Body of pancreas (tissue), 4 donors: Measurements from ENCODE around the gene SLC34A3. TPM values are rescaled to one million over a fixed set of nuclear protein-coding genes. Genes with fewer than 3 reads are reported as not detected.
"Not testable (repeated sequence)": the region's sequence is repeated elsewhere in the genome, so short reads cannot be mapped to it uniquely, and the experiment has no call there.

ENCODE experiments used
- ATAC-seq: fragments of 150-250 bp; one replicate; pipeline ENCODE4 v1.9.1; 2016
- DNase-seq, 4 donors: peaks; one replicate each; pipeline ENCODE4 v3.0.0-alpha.2; 2019
- H3K27ac ChIP-seq, 4 donors: fragments of 200-600 bp; sonication (generic); 1 replicate in 3 of 4; 2 replicates in 1 of 4; pipeline versions ENCODE4 v1.5.1 to v1.6.1; 2016 to 2019; ENCODE audit warnings: mild to moderate bottlenecking in 1 of 4, mixed read lengths in 1 of 4, moderate library complexity in 1 of 4
- H3K27me3 ChIP-seq, 2 donors: fragments of 200-600 bp; sonication (generic); one replicate each; pipeline ENCODE4 v1.6.0; 2016; ENCODE audit warnings: mild to moderate bottlenecking in 1 of 2
- H3K36me3 ChIP-seq, 2 donors: fragments of 200-600 bp; sonication (generic); replicated peaks in 1 of 2; 2 replicates each; pipeline ENCODE4 v1.5.1; 2016; ENCODE audit warnings: low read depth in 2 of 2; ENCODE audit not compliant: insufficient read depth in 1 of 2
- H3K4me1 ChIP-seq: fragments of 200-600 bp; sonication (generic); one replicate; pipeline ENCODE4 v1.6.0; 2016
- H3K4me3 ChIP-seq, 2 donors: fragments of 200-600 bp; sonication (generic); 1 replicate in 1 of 2; 2 replicates in 1 of 2; pipeline ENCODE4 v1.5.1; 2016 to 2019
- H3K9me3 ChIP-seq, 3 donors: fragments of 200-600 bp; sonication (generic); 1 replicate in 2 of 3; 2 replicates in 1 of 3; pipeline ENCODE4 v1.5.1; 2016
- POLR2A ChIP-seq, 3 donors: fragments of 450-650 bp; IDR thresholded peaks; one replicate each; pipeline ENCODE4 v1.6.1; 2016; ENCODE audit warnings: antibody characterized with exemption in 3 of 3, mild to moderate bottlenecking in 2 of 3
- WGBS, 2 donors: methylation state at CpG; one replicate each; pipeline ENCODE4 v1.1.5; 2017; 5-methylcytosine and 5-hydroxymethylcytosine counted together
- intact Hi-C: fragments of 100-400 bp; cut with DNase I; formaldehyde crosslinking; loops from one replicate; pipeline ENCODE4 v1.15.1; 2023
- total RNA-seq, 2 donors: library from RNA; depleted of rRNA; stranded (reverse); fragments of >200 nt; gene quantifications; one replicate each; pipeline ENCODE4 v1.1.0, GENCODE V29; 2016
- TF ChIP-seq, protein P1 (sequence below), 7 experiments: fragments of 450-650 bp in 4 of 7; fragments of 200-600 bp in 3 of 7; sonication (generic) in 3 of 7; IDR thresholded peaks; one replicate each; pipeline ENCODE4 v1.5.1; 2016 to 2019; ENCODE audit warnings: antibody characterized with exemption in 7 of 7

The SLC34A3 gene
- total RNA-seq, 2 donors from 2014 or later, result 0.33 TPM; not detected in 1

DNA sequence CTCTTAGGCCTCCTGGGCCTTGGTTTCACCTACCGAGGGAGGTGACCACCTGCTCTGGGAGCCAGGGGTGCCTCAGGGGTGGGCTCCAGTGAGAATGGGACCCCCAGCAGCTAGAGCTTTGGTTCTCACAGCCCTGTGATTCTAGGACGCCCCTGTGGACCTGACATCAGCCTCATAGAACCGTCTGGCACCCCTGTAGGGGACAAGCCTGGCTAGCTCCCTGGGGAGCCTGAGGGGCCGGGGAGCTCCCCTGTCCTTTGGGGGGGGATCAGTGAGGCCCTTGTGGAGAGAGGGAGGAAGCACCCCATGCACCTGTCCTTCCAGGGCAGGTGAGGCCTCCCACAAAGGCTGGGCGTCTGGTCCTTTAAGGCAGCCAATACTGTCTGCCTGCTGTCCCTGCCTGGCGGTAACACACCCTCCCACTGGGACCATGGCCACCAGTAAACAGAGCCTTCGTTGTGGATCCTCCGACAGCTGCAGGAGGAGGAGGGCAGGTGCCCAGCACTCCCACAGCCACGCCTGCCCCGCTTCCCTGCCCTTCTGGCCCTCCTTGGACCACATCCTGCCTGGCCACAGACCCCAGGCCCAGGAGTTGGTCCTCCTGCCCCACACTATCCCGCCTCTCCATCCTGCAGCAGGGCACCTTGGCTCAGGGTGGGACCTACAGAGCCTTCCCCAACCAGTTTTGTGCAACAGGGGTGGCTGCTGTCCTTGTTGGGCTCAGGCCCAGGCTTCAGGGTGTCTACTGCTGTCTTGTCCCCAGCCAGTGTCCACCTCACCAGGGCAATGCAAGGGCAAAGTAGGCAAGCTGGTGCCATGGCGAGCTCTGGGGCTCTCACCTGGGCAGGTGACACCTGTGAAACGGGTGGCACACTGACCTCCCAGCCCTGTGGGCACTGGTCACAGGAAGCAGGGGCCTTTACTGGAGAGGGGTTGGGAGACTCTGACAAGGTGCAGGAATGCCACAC is 7.3 kb downstream of the SLC34A3 start:
- WGBS, 2 donors, result 48% methylated on average over 10 to 12 of the region's 13 CpGs
- ATAC-seq, result no peak

GRCh38 chr9:137239541-137240200 is 9.0 kb downstream of the SLC34A3 start:
- H3K9me3 ChIP-seq, H3K36me3 ChIP-seq, H3K27me3 ChIP-seq, DNase-seq, intact Hi-C loops, ATAC-seq: not testable (repeated sequence)
- peak overlapping the region in 1 of 2 donors; percentile 44 for H3K4me3 ChIP-seq
- peaks cover 64% of the 10 kb centered on the region for H3K4me1 ChIP-seq
- 48 to 62% methylated on average over 21 to 23 of the region's 27 CpGs for WGBS, 2 donors
- peak overlapping the region; percentile 88 to 98 (median 91) for H3K27ac ChIP-seq

More for the DNA sequence above, 7.3 kb downstream of the SLC34A3 start:
- H3K36me3 ChIP-seq, result no peaks in the 10 kb centered on the region
- peaks cover 47% of the 10 kb centered on the region for H3K4me1 ChIP-seq
- H3K9me3 ChIP-seq, result no peaks in the 10 kb centered on the region
- H3K4me3 ChIP-seq, result no peak overlapping the region
- H3K27ac ChIP-seq, result peak overlapping the region in 3 of 4 donors; percentile 17 to 55 (median 36)
- peaks cover 0 to 13% of the 10 kb centered on the region in 2 donors for H3K27me3 ChIP-seq
- TF ChIP-seq POLR2A (IDR thresholded peaks at IDR 0.05), result peak in 1 of 3 donors; percentile 7
- TF ChIP-seq, protein P1, sequence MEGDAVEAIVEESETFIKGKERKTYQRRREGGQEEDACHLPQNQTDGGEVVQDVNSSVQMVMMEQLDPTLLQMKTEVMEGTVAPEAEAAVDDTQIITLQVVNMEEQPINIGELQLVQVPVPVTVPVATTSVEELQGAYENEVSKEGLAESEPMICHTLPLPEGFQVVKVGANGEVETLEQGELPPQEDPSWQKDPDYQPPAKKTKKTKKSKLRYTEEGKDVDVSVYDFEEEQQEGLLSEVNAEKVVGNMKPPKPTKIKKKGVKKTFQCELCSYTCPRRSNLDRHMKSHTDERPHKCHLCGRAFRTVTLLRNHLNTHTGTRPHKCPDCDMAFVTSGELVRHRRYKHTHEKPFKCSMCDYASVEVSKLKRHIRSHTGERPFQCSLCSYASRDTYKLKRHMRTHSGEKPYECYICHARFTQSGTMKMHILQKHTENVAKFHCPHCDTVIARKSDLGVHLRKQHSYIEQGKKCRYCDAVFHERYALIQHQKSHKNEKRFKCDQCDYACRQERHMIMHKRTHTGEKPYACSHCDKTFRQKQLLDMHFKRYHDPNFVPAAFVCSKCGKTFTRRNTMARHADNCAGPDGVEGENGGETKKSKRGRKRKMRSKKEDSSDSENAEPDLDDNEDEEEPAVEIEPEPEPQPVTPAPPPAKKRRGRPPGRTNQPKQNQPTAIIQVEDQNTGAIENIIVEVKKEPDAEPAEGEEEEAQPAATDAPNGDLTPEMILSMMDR (IDR thresholded peaks at IDR 0.05), result no peak
- peak in 3 of 4 donors; percentile 46 to 66 (median 60) for DNase-seq
- intact Hi-C loops, result no loop called here

GRCh38 chr9:137240318-137240840 is 9.7 kb downstream of the SLC34A3 start:
- 1% methylated on average over 58 of the region's 58 CpGs; no CpG with 5 or more reads in 1 of the 2 donors for WGBS, 2 donors
- peaks cover 65% of the 10 kb centered on the region for H3K4me1 ChIP-seq

DNA sequence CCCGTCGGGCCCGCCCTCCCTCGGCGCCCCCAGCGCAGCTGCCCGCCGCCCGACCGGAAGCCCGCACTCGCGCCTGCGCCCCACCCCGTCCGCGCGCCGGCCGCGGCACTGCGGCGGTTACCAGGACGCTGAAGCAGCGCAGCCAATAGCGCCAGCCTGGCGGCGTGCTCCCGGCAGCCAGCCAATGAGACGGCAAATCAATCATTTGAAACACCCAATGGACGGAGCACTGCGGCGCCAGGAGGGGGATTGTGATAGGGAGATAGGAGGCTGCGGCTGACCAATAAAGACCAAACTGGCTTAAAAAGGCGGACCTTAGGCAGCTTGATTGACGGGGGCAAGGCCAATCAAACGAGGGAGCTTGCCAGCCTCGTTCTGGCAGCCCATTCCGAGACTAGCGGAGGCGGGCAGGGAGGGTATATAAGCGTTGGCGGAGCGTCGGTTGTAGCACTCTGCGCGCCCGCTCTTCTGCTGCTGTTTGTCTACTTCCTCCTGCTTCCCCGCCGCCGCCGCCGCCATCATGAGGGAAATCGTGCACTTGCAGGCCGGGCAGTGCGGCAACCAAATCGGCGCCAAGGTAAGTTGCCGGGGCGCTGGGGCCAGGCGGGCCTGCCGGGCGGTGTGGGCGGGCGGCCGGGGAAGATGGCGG is 10.3 kb downstream of the SLC34A3 start, which contains the start of gene TUBB4B:
Gene TUBB4B, plus strand, starts transcription at position 447 of the 649 bp plus-strand sequence. Its CDS starts 74 bp downstream, at position 521.
- peaks cover 62% of the 10 kb centered on the region for H3K4me1 ChIP-seq

More at GRCh38 chr9:137240318-137240840, 9.7 kb downstream of the SLC34A3 start:
- H3K27me3 ChIP-seq, result peaks cover 0 to 6% of the 10 kb centered on the region in 2 donors
- peak overlapping the region; percentile 4 to 44 for H3K4me3 ChIP-seq
- H3K9me3 ChIP-seq, result no peaks in the 10 kb centered on the region
- peak; percentile 76 to 85 (median 80) for DNase-seq
- H3K27ac ChIP-seq, result peak overlapping the region; percentile 88 to 98 (median 91)
- peak; percentile 28 for ATAC-seq
- TF ChIP-seq, protein P1 (IDR thresholded peaks at IDR 0.05), result peak in 2 of 7 experiments; percentile 4 to 6
- no peak for TF ChIP-seq POLR2A (IDR thresholded peaks at IDR 0.05)
- H3K36me3 ChIP-seq, result no peaks in the 10 kb centered on the region
- intact Hi-C loops, result no loop called here

More for the DNA sequence above, 10.3 kb downstream of the SLC34A3 start, which contains the start of gene TUBB4B:
- H3K27me3 ChIP-seq, result no peaks in the 10 kb centered on the region
- H3K9me3 ChIP-seq, result no peaks in the 10 kb centered on the region
- H3K27ac ChIP-seq, result peak within 1 kb of the TSS; percentile 89 to 98 (median 96)
- no peaks in the 10 kb centered on the region for H3K36me3 ChIP-seq
- intact Hi-C loops, result no loop called here
- peak; percentile 100 for TF ChIP-seq POLR2A (IDR thresholded peaks at IDR 0.05)
- TF ChIP-seq, protein P1 (IDR thresholded peaks at IDR 0.05), result no peak
- 0 to 1% methylated on average over 6 to 64 of the region's 67 CpGs for WGBS, 2 donors
- ATAC-seq (peak; percentile 85), DNase-seq (peak; percentile 99 to 100 (median 100))
- peak within 1 kb of the TSS; percentile 71 to 73 for H3K4me3 ChIP-seq
